SK-N-SH treated with all-trans-retinoic acid at 6 μM for 48 hours (cell line): ENCODE measurements around the gene SCRT2.

Experiments used
- ATAC-seq: fragments of 200-7000 bp; cut with Tn5 transposase; 3 replicates; pipeline ENCODE4 v1.9.1; 2020; ENCODE audit warnings: mild to moderate bottlenecking, moderate library complexity
- ARNTL ChIP-seq: fragments of 450-650 bp; formaldehyde crosslinking; IDR thresholded peaks from 2 replicates; pipeline ENCODE4 v1.5.0; 2020; ENCODE audit warnings: low read depth, mild to moderate bottlenecking, moderate library complexity, borderline replicate concordance
- BACH2 ChIP-seq: fragments of 250-450 bp; sonication (Bioruptor Pico); IDR thresholded peaks from 2 replicates; pipeline ENCODE4 v1.9.0; 2021; ENCODE audit warnings: mild to moderate bottlenecking, borderline replicate concordance
- CSDC2 ChIP-seq: fragments of 250-450 bp; sonication (Bioruptor Pico); IDR thresholded peaks from 2 replicates; pipeline ENCODE4 v1.5.0; 2020; ENCODE audit warnings: mild to moderate bottlenecking, moderate library complexity
- ESRRG ChIP-seq: fragments of 250-450 bp; sonication (Bioruptor Pico); IDR thresholded peaks from 2 replicates; pipeline ENCODE4 v1.6.1; 2021; ENCODE audit warnings: mild to moderate bottlenecking
- GLIS3 ChIP-seq: fragments of 250-450 bp; sonication (Bioruptor Pico); IDR thresholded peaks from 2 replicates; pipeline ENCODE4 v1.5.0; 2020; ENCODE audit warnings: mild to moderate bottlenecking, moderate library complexity
- OSR1 ChIP-seq: fragments of 250-450 bp; sonication (Bioruptor Pico); IDR thresholded peaks from 2 replicates; pipeline ENCODE4 v1.8.0; 2022; ENCODE audit warnings: moderate library complexity, mild to moderate bottlenecking, inconsistent platforms
- PPARA ChIP-seq: fragments of 250-450 bp; sonication (Bioruptor Pico); IDR thresholded peaks from 2 replicates; pipeline ENCODE4 v1.5.0; 2020; ENCODE audit warnings: mild to moderate bottlenecking, borderline replicate concordance
- RARB ChIP-seq: fragments of 250-450 bp; sonication (Bioruptor Pico); IDR thresholded peaks from 2 replicates; pipeline ENCODE4 v1.8.0; 2021; ENCODE audit warnings: mild to moderate bottlenecking, moderate library complexity
- SNAI2 ChIP-seq: fragments of 250-450 bp; sonication (Bioruptor Pico); IDR thresholded peaks from 2 replicates; pipeline ENCODE4 v1.5.0; 2020; ENCODE audit warnings: mild to moderate bottlenecking, moderate library complexity
- TCF4 ChIP-seq: fragments of 250-450 bp; sonication (Bioruptor Pico); IDR thresholded peaks from 2 replicates; pipeline ENCODE4 v1.8.0; 2021; ENCODE audit warnings: mild to moderate bottlenecking, moderate library complexity, borderline replicate concordance
- TOX ChIP-seq: fragments of 250-450 bp; sonication (Bioruptor Pico); IDR thresholded peaks from 2 replicates; pipeline ENCODE4 v1.8.0; 2021; ENCODE audit warnings: mild to moderate bottlenecking, moderate library complexity, borderline replicate concordance
- TSHZ2 ChIP-seq: fragments of 250-450 bp; sonication (Bioruptor Pico); IDR thresholded peaks from 2 replicates; pipeline ENCODE4 v1.5.0; 2020; ENCODE audit warnings: mild to moderate bottlenecking, moderate library complexity
- ZC3H10 ChIP-seq: fragments of 250-450 bp; sonication (Bioruptor Pico); IDR thresholded peaks from 2 replicates; pipeline ENCODE4 v1.5.1; 2021; ENCODE audit warnings: mild to moderate bottlenecking, moderate library complexity
- ZFP3 ChIP-seq: fragments of 250-450 bp; sonication (Bioruptor Pico); IDR thresholded peaks from 2 replicates; pipeline ENCODE4 v1.5.0; 2020; ENCODE audit warnings: mild to moderate bottlenecking, moderate library complexity
- ZFP30 ChIP-seq: fragments of 450-650 bp; formaldehyde crosslinking; IDR thresholded peaks from 2 replicates; pipeline ENCODE4 v1.5.0; 2022; ENCODE audit warnings: mild to moderate bottlenecking, moderate library complexity
- ZNF565 ChIP-seq: fragments of 450-650 bp; formaldehyde crosslinking; conservative IDR thresholded peaks from 2 replicates; pipeline ENCODE4 v1.5.0; 2020; ENCODE audit warnings: low read depth, mild to moderate bottlenecking, moderate library complexity
- ZNF70 ChIP-seq: fragments of 450-650 bp; formaldehyde crosslinking; IDR thresholded peaks from 2 replicates; pipeline ENCODE4 v1.5.0; 2020; ENCODE audit warnings: mild to moderate bottlenecking, moderate library complexity
- ZNF8 ChIP-seq: fragments of 450-650 bp; formaldehyde crosslinking; IDR thresholded peaks from 2 replicates; pipeline ENCODE4 v1.5.0; 2020; ENCODE audit warnings: mild to moderate bottlenecking, moderate library complexity
- TF ChIP-seq, protein P1 (sequence below): fragments of 250-450 bp; sonication (Bioruptor Pico); IDR thresholded peaks from 2 replicates; pipeline ENCODE4 v1.5.1; 2021; ENCODE audit warnings: mild to moderate bottlenecking, moderate library complexity
- TF ChIP-seq, protein P2 (sequence below): fragments of 250-450 bp; sonication (Bioruptor Pico); IDR thresholded peaks from 2 replicates; pipeline ENCODE4 v1.5.1; 2020; ENCODE audit warnings: low read depth, mild to moderate bottlenecking, moderate library complexity
- TF ChIP-seq, protein P3 (sequence below): fragments of 250-450 bp; sonication (Bioruptor Pico); IDR thresholded peaks from 2 replicates; pipeline ENCODE4 v1.8.0; 2020; ENCODE audit warnings: mild to moderate bottlenecking, moderate library complexity, borderline replicate concordance

The SCRT2 gene

DNA sequence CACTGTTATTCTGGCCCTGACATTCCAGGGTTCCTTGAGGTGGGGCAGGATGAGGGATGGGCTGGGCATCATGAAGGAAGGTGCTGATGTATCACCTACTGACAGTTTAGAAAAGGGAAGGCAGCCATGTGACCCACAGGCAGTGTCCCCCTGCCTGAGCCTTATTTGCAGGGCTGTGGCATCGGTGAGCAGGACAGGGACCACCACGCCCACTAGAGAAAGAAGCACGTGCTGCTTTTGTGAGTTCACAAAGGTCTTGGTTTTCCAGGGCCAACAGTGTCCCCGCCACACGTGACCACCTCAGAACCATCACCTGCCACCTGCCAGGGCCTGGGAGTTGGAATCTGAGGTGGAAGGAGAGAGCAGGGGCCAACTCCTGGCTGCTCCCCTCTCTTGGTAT, 43.5 kb upstream of the SCRT2 start:
- TF ChIP-seq ZFP3 (CRISPR knock-in tag): no peak
- TF ChIP-seq ZFP30 (CRISPR knock-in tag): no peak
- TF ChIP-seq TSHZ2 (CRISPR knock-in tag): no peak
- no peak for TF ChIP-seq TOX (CRISPR knock-in tag)
- TF ChIP-seq ZNF8 (CRISPR knock-in tag): no peak
- no peak for TF ChIP-seq PPARA (CRISPR knock-in tag)
- no peak for TF ChIP-seq ESRRG (CRISPR knock-in tag)
- TF ChIP-seq, protein P1, sequence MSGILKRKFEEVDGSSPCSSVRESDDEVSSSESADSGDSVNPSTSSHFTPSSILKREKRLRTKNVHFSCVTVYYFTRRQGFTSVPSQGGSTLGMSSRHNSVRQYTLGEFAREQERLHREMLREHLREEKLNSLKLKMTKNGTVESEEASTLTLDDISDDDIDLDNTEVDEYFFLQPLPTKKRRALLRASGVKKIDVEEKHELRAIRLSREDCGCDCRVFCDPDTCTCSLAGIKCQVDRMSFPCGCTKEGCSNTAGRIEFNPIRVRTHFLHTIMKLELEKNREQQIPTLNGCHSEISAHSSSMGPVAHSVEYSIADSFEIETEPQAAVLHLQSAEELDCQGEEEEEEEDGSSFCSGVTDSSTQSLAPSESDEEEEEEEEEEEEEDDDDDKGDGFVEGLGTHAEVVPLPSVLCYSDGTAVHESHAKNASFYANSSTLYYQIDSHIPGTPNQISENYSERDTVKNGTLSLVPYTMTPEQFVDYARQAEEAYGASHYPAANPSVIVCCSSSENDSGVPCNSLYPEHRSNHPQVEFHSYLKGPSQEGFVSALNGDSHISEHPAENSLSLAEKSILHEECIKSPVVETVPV (CRISPR knock-in tag): no peak
- TF ChIP-seq ZNF565 (CRISPR knock-in tag): no peak
- TF ChIP-seq ZNF70 (CRISPR knock-in tag): no peak
- TF ChIP-seq ZC3H10 (CRISPR knock-in tag): no peak
- TF ChIP-seq, protein P2, sequence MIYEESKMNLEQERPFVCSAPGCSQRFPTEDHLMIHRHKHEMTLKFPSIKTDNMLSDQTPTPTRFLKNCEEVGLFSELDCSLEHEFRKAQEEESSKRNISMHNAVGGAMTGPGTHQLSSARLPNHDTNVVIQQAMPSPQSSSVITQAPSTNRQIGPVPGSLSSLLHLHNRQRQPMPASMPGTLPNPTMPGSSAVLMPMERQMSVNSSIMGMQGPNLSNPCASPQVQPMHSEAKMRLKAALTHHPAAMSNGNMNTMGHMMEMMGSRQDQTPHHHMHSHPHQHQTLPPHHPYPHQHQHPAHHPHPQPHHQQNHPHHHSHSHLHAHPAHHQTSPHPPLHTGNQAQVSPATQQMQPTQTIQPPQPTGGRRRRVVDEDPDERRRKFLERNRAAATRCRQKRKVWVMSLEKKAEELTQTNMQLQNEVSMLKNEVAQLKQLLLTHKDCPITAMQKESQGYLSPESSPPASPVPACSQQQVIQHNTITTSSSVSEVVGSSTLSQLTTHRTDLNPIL (CRISPR knock-in tag): no peak
- TF ChIP-seq OSR1: no peak
- no peak for TF ChIP-seq RARB
- no peak for TF ChIP-seq ARNTL (CRISPR knock-in tag)
- ATAC-seq: no peak

DNA sequence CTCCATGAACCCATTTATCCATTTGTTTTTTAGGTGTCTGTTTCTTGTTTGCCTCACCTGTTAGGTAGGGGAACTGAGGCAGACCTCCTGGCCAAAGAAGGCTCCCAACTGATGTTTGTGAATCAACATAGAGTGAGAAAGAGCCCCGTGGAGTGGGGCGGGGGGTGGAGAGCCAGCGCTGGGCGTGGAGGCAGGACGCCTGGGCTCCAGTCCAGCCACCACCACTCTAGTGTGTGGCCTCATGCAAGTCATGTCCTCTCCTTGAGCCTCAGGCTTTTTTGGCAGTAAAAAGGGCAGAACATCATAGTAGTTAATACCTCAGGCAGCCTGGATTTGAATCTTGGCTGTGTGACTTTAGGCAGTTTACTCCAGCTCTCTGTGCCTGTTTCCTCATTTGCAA, 42.2 kb upstream of the SCRT2 start:
- no peak for ATAC-seq
- TF ChIP-seq ZNF8 (CRISPR knock-in tag) (no peak), SNAI2 (CRISPR knock-in tag) (no peak), OSR1 (no peak), TSHZ2 (CRISPR knock-in tag) (no peak), CSDC2 (no peak), ZC3H10 (CRISPR knock-in tag) (no peak), ARNTL (CRISPR knock-in tag) (no peak), TCF4 (no peak), BACH2 (CRISPR knock-in tag) (no peak), ZNF70 (CRISPR knock-in tag) (no peak), ZFP3 (CRISPR knock-in tag) (no peak), ZNF565 (CRISPR knock-in tag) (no peak), GLIS3 (CRISPR knock-in tag) (no peak)
- TF ChIP-seq, protein P3, sequence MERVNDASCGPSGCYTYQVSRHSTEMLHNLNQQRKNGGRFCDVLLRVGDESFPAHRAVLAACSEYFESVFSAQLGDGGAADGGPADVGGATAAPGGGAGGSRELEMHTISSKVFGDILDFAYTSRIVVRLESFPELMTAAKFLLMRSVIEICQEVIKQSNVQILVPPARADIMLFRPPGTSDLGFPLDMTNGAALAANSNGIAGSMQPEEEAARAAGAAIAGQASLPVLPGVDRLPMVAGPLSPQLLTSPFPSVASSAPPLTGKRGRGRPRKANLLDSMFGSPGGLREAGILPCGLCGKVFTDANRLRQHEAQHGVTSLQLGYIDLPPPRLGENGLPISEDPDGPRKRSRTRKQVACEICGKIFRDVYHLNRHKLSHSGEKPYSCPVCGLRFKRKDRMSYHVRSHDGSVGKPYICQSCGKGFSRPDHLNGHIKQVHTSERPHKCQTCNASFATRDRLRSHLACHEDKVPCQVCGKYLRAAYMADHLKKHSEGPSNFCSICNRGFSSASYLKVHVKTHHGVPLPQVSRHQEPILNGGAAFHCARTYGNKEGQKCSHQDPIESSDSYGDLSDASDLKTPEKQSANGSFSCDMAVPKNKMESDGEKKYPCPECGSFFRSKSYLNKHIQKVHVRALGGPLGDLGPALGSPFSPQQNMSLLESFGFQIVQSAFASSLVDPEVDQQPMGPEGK (CRISPR knock-in tag): no peak
- TF ChIP-seq, protein P2 (CRISPR knock-in tag): no peak
